HCT116 (cell line): Measurements from ENCODE around the gene AGAP2. TPM values are rescaled to one million over a fixed set of nuclear protein-coding genes. Genes with fewer than 3 reads are reported as not detected.

Experiments
- ATAC-seq: fragments of 200-7000 bp; cut with Tn5 transposase; 2 replicates; pipeline ENCODE4 v1.9.1; 2020; ENCODE audit warnings: mild to moderate bottlenecking, moderate library complexity
- BruUV-seq: library from RNA; stranded (reverse); fragments of 400-500 nt; replicated peaks from 2 replicates; lab custom pipeline; 2021; lab: Mats Ljungman, UMichigan
- CTCF ChIA-PET: fragments of 300-600 bp; sonication (Branson Sonifier 250); formaldehyde crosslinking; loops from one replicate; lab custom pipeline; 2021; ENCODE audit warnings: antibody characterized with exemption; lab: Charles Lee
- POLR2A ChIA-PET: fragments of 300-600, 350-600 bp; sonication (Branson Sonifier 250); formaldehyde crosslinking; loops from one replicate; lab custom pipeline; 2021; ENCODE audit warnings: antibody characterized with exemption; lab: Charles Lee
- RAD21 ChIA-PET, 2 experiments: fragments of 300-600 bp; sonication (Branson Sonifier 250); formaldehyde crosslinking; loops; one replicate each; lab custom pipeline; 2023; ENCODE audit warnings: low total read pairs in 2 of 2; ENCODE audit not compliant: uncharacterized antibody in 2 of 2, unreplicated experiment in 2 of 2, low non-redundant PET in 1 of 2; lab: Charles Lee
- DNase-seq: peaks from one replicate; pipeline ENCODE4 v3.0.0-alpha.2; 2010; ENCODE audit warnings: low read depth, low spot score
- H2AFZ ChIP-seq: fragments of 200-600 bp; shearing (Covaris generic), sonication (generic); 2 replicates; pipeline ENCODE4 v1.6.1; 2017; ENCODE audit warnings: low read depth, mixed run types, mixed read lengths, antibody characterized with exemption, low read length; ENCODE audit not compliant: poor library complexity, severe bottlenecking
- H3K27ac ChIP-seq: 2 replicates; pipeline ENCODE4 v1.5.1; 2012; ENCODE audit warnings: low read depth, low read length
- H3K27me3 ChIP-seq: fragments of 200-600 bp; sonication (generic); 2 replicates; pipeline ENCODE4 v1.6.1; 2016; ENCODE audit warnings: mixed run types, low read length, mixed read lengths; ENCODE audit not compliant: insufficient read depth
- H3K36me3 ChIP-seq, 2 experiments: fragments of 200-500 bp in 1 of 2; fragments of 200-600 bp in 1 of 2; sonication (Bioruptor generic) in 1 of 2; sonication (generic) in 1 of 2; 2 replicates each; pipeline versions ENCODE4 v1.5.1 to v1.6.1; 2014 to 2016; ENCODE audit warnings: low read length in 2 of 2, inconsistent platforms in 1 of 2, mixed read lengths in 1 of 2, mixed run types in 1 of 2; ENCODE audit not compliant: insufficient read depth in 2 of 2, control insufficient read depth in 1 of 2
- H3K4me1 ChIP-seq, 2 experiments: fragments of 200-600 bp in 1 of 2; sonication (generic) in 1 of 2; 2 replicates each; pipeline versions ENCODE4 v1.5.1 to v1.6.1; 2012 to 2017; ENCODE audit warnings: low read length in 2 of 2, inconsistent platforms in 1 of 2, mild to moderate bottlenecking in 1 of 2, mixed read lengths in 1 of 2, mixed run types in 1 of 2, moderate library complexity in 1 of 2; ENCODE audit not compliant: insufficient read depth in 2 of 2, control insufficient read depth in 1 of 2
- H3K4me2 ChIP-seq: fragments of 200-600 bp; sonication (generic); 2 replicates; pipeline ENCODE4 v1.6.1; 2017; ENCODE audit warnings: mixed run types, low read length, mixed read lengths
- H3K4me3 ChIP-seq, 2 experiments: fragments of 200-600 bp in 1 of 2; sonication (generic) in 1 of 2; replicated peaks in 1 of 2; 2 replicates each; pipeline ENCODE4 v1.5.1; 2011 to 2016; ENCODE audit warnings: low read length in 2 of 2, control low read depth in 1 of 2, low read depth in 1 of 2, mild to moderate bottlenecking in 1 of 2, mixed read lengths in 1 of 2, mixed run types in 1 of 2
- H3K79me2 ChIP-seq: fragments of 200-600 bp; sonication (generic); 2 replicates; pipeline ENCODE4 v1.6.1; 2017; ENCODE audit warnings: mild to moderate bottlenecking, mixed run types, low read length, moderate library complexity, mixed read lengths; ENCODE audit not compliant: insufficient read depth
- H3K9ac ChIP-seq: fragments of 200-600 bp; sonication (generic); 2 replicates; pipeline ENCODE4 v1.6.1; 2016; ENCODE audit warnings: low read length, mixed read lengths
- H3K9me2 ChIP-seq: fragments of 200-600 bp; sonication (generic), shearing (Covaris generic); 2 replicates; pipeline ENCODE4 v1.6.1; 2017; ENCODE audit warnings: mixed run types, mild to moderate bottlenecking, moderate library complexity; ENCODE audit not compliant: insufficient read depth
- H3K9me3 ChIP-seq, 2 experiments: fragments of 200-500 bp in 1 of 2; fragments of 200-600 bp in 1 of 2; sonication (Bioruptor generic) in 1 of 2; sonication (generic) in 1 of 2; 2 replicates each; pipeline ENCODE4 v1.6.1; 2014 to 2017; ENCODE audit warnings: low read length in 2 of 2, mixed read lengths in 2 of 2, inconsistent platforms in 1 of 2, low read depth in 1 of 2, mild to moderate bottlenecking in 1 of 2, mixed run types in 1 of 2, moderate library complexity in 1 of 2; ENCODE audit not compliant: control insufficient read depth in 1 of 2, insufficient read depth in 1 of 2
- H4K20me1 ChIP-seq: fragments of 200-600 bp; sonication (generic), shearing (Covaris generic); 2 replicates; pipeline ENCODE4 v1.6.1; 2017; ENCODE audit warnings: mixed run types, mild to moderate bottlenecking, moderate library complexity; ENCODE audit not compliant: insufficient read depth
- EZH2 ChIP-seq: fragments of 200-600 bp; sonication (generic); IDR thresholded peaks from 2 replicates; pipeline ENCODE4 v1.6.1; 2017; ENCODE audit warnings: antibody characterized with exemption, mixed run types
- EZH2phosphoT487 ChIP-seq: fragments of 200-600 bp; IDR thresholded peaks from 2 replicates; pipeline ENCODE4 v1.6.1; 2018; ENCODE audit warnings: antibody characterized with exemption, borderline replicate concordance
- POLR2A ChIP-seq: IDR thresholded peaks from 2 replicates; pipeline ENCODE4 v1.7.0; 2011; ENCODE audit warnings: borderline replicate concordance; ENCODE audit not compliant: insufficient read depth, insufficient read length; ENCODE audit errors: extremely low read depth
- POLR2AphosphoS5 ChIP-seq: IDR thresholded peaks from 2 replicates; pipeline ENCODE4 v1.6.1; 2011; ENCODE audit warnings: mild to moderate bottlenecking, low read depth, low read length, moderate library complexity
- RAD21 ChIP-seq: IDR thresholded peaks from 2 replicates; pipeline ENCODE4 v1.6.1; 2012; ENCODE audit warnings: low read depth, mild to moderate bottlenecking
- ZNF274 ChIP-seq: fragments of 200-500 bp; sonication (Bioruptor generic); IDR thresholded peaks from 2 replicates; pipeline ENCODE4 v1.6.1; 2014; ENCODE audit warnings: mild to moderate bottlenecking, low read depth, low read length, inconsistent platforms
- intact Hi-C: fragments of 100-400 bp; cut with micrococcal nuclease; formaldehyde crosslinking; loops from 2 replicates; pipeline ENCODE4 v1.10.0; 2022
- total RNA-seq: library from RNA; stranded (reverse); gene quantifications from one replicate; pipeline ENCODE4 v1.2.1, GENCODE V29; 2021; ENCODE audit not compliant: unreplicated experiment
- TF ChIP-seq, protein P1 (sequence below): IDR thresholded peaks from 2 replicates; pipeline ENCODE4 v1.6.1; 2012; ENCODE audit warnings: low read depth

Gene AGAP2
- total RNA-seq, 1 experiment from 2014 or later = 15.8 TPM

DNA sequence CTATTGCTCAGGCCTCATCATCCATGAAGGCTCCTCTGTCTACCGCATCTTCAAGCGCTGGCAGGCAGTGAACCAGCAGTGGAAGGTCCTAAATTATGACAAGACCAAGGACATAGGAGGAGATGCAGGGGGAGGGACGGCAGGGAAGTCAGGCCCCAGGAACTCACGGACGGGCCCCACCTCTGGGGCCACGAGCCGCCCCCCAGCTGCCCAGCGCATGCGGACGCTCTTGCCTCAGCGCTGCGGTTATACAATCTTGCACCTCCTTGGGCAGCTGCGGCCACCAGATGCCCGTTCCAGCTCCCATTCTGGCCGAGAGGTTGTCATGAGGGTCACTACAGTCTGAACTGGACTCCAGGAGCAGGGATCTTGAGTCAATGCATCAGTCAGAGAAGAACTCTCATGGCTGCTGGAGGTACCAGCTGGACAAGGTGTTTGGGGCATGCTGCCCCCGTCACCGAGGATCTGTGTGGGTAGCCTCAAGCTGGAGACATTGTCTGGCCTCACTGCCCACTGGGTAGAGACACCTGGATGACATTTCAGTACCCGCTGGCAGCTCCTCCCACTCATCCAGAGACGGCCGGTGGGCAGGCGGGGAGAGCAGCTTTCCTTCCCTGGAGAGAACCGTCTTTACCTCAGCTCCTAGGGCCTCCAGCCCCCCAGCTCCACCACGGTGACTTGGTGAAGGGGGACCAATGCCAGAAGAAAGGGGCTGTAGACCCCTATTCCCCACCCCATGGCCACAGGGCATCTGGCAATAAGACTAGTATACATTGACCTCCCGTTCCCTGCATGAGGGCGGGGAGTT is 20.2 kb upstream of the AGAP2 start:
- no peak overlapping the region for H2AFZ ChIP-seq
- H3K9me2 ChIP-seq = no peaks in the 10 kb centered on the region
- H4K20me1 ChIP-seq = no peaks in the 10 kb centered on the region
- H3K9ac ChIP-seq = no peak overlapping the region
- no peaks in the 10 kb centered on the region for H3K27me3 ChIP-seq
- DNase-seq (no peak), ATAC-seq (no peak)
- peaks cover 0 to 7% of the 10 kb centered on the region in 2 experiments; a peak in 2 of 4 replicates for H3K36me3 ChIP-seq
- TF ChIP-seq EZH2phosphoT487 (no peak), POLR2AphosphoS5 (0 out of 2 replicates have a peak, but pooled peaks have one; percentile 3), ZNF274 (no peak), RAD21 (no peak), POLR2A (no peak), EZH2 (no peak)
- TF ChIP-seq, protein P1, sequence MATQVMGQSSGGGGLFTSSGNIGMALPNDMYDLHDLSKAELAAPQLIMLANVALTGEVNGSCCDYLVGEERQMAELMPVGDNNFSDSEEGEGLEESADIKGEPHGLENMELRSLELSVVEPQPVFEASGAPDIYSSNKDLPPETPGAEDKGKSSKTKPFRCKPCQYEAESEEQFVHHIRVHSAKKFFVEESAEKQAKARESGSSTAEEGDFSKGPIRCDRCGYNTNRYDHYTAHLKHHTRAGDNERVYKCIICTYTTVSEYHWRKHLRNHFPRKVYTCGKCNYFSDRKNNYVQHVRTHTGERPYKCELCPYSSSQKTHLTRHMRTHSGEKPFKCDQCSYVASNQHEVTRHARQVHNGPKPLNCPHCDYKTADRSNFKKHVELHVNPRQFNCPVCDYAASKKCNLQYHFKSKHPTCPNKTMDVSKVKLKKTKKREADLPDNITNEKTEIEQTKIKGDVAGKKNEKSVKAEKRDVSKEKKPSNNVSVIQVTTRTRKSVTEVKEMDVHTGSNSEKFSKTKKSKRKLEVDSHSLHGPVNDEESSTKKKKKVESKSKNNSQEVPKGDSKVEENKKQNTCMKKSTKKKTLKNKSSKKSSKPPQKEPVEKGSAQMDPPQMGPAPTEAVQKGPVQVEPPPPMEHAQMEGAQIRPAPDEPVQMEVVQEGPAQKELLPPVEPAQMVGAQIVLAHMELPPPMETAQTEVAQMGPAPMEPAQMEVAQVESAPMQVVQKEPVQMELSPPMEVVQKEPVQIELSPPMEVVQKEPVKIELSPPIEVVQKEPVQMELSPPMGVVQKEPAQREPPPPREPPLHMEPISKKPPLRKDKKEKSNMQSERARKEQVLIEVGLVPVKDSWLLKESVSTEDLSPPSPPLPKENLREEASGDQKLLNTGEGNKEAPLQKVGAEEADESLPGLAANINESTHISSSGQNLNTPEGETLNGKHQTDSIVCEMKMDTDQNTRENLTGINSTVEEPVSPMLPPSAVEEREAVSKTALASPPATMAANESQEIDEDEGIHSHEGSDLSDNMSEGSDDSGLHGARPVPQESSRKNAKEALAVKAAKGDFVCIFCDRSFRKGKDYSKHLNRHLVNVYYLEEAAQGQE = no peak
- H3K27ac ChIP-seq = no peak overlapping the region
- H3K4me1 ChIP-seq = peaks cover 11 to 23% of the 10 kb centered on the region in 2 experiments
- H3K4me2 ChIP-seq = no peak overlapping the region
- H3K79me2 ChIP-seq = no peaks in the 10 kb centered on the region
- intact Hi-C loops = loop anchor here (1.0 kb wide), 1 partner anchor 147 kb away; no protein-coding TSS in a partner anchor
- ChIA-PET RAD21 (no interaction called here), POLR2A (interaction anchor here (0.8 kb wide), 1 partner anchor 13 kb away, joined by 3 read pairs; the partner anchor contains the start of genes EEF1AKMT3 and METTL1), CTCF (interaction anchor here (0.7 to 1.0 kb wide), 4 partner anchors 13 to 21 kb away, joined by 3 to 5 read pairs (median 3); partner anchors contain the start of genes EEF1AKMT3, METTL1 and TSPAN31)
- no peak overlapping the region for H3K4me3 ChIP-seq
- H3K9me3 ChIP-seq = no peaks in the 10 kb centered on the region
- BruUV-seq = no TSS peak
